Hepatocyte (in vitro differentiated cells): ENCODE measurements around the gene SLC26A4. TPM values are rescaled to one million over a fixed set of nuclear protein-coding genes. Genes with fewer than 3 reads are reported as not detected.

Source experiments
- DNase-seq: peaks from one replicate; pipeline ENCODE4 v3.0.0-alpha.2; 2016; ENCODE audit warnings: low spot score
- H2AFZ ChIP-seq: fragments of 200-600 bp; sonication (generic); 2 replicates; pipeline ENCODE4 v1.6.0; 2016; ENCODE audit warnings: antibody characterized with exemption, mild to moderate bottlenecking
- H3K27ac ChIP-seq: fragments of 200-600 bp; sonication (generic); 2 replicates; pipeline ENCODE4 v1.5.1; 2016; ENCODE audit warnings: mild to moderate bottlenecking
- H3K27me3 ChIP-seq: fragments of 200-600 bp; sonication (generic); 2 replicates; pipeline ENCODE4 v1.6.1; 2016
- H3K36me3 ChIP-seq: fragments of 200-600 bp; sonication (generic); replicated peaks from 2 replicates; pipeline ENCODE4 v1.5.1; 2016; ENCODE audit warnings: low read depth; ENCODE audit not compliant: insufficient read depth
- H3K4me1 ChIP-seq: fragments of 200-600 bp; sonication (generic); 2 replicates; pipeline ENCODE4 v1.5.1; 2016; ENCODE audit warnings: mild to moderate bottlenecking, moderate library complexity; ENCODE audit not compliant: insufficient read depth
- H3K4me2 ChIP-seq: fragments of 200-600 bp; sonication (generic); 2 replicates; pipeline ENCODE4 v1.6.0; 2016
- H3K4me3 ChIP-seq: fragments of 200-600 bp; sonication (generic); 2 replicates; pipeline ENCODE4 v1.5.1; 2016; ENCODE audit warnings: mild to moderate bottlenecking
- H3K79me2 ChIP-seq: fragments of 200-600 bp; sonication (generic); 2 replicates; pipeline ENCODE4 v1.6.0; 2017; ENCODE audit warnings: mild to moderate bottlenecking
- H3K9me2 ChIP-seq: fragments of 200-600 bp; sonication (generic); replicated peaks from 2 replicates; pipeline ENCODE4 v1.6.0; 2017; ENCODE audit warnings: mild to moderate bottlenecking; ENCODE audit not compliant: insufficient read depth
- H3K9me3 ChIP-seq: fragments of 200-600 bp; sonication (generic); 2 replicates; pipeline ENCODE4 v1.5.1; 2016; ENCODE audit warnings: low read depth, mild to moderate bottlenecking
- H4K20me1 ChIP-seq: fragments of 200-600 bp; sonication (generic); 2 replicates; pipeline ENCODE4 v1.6.0; 2016; ENCODE audit warnings: mild to moderate bottlenecking; ENCODE audit not compliant: insufficient read depth, poor library complexity, severe bottlenecking
- EZH2 ChIP-seq: fragments of 200-600 bp; sonication (generic); IDR thresholded peaks from 2 replicates; pipeline ENCODE4 v1.6.1; 2016; ENCODE audit warnings: antibody characterized with exemption, mild to moderate bottlenecking, borderline replicate concordance
- EZH2phosphoT487 ChIP-seq: fragments of 200-600 bp; sonication (generic); IDR thresholded peaks from one replicate; pipeline ENCODE4 v1.6.1; 2018; ENCODE audit warnings: antibody characterized with exemption, mild to moderate bottlenecking, low read depth, moderate library complexity; ENCODE audit not compliant: unreplicated experiment, severe bottlenecking
- WGBS: methylation state at CpG from one replicate; pipeline ENCODE4 v1.1.6; 2016; ENCODE audit warnings: low lambda C conversion rate; ENCODE audit errors: missing lambda C conversion rate; 5-methylcytosine and 5-hydroxymethylcytosine counted together
- polyA plus RNA-seq: library from polyadenylated mRNA; unstranded; fragments of >200 nt; fragmentation: Nextera tagmentation; extraction: Ambion mirVana; gene quantifications from 2 replicates; pipeline ENCODE4 v1.2.1, GENCODE V29; 2016
- small RNA-seq: library from RNA; depleted of rRNA; stranded (forward); fragments of <200 nt; gene quantifications from one replicate; pipeline ENCODE3, GENCODE V24; 2014
- total RNA-seq: library from RNA; depleted of rRNA; stranded (reverse); fragments of >200 nt; gene quantifications from 2 replicates; pipeline ENCODE4 v1.2.3, GENCODE V29; 2014
- TF ChIP-seq, protein P1 (sequence below): fragments of 200-600 bp; sonication (generic); IDR thresholded peaks from 2 replicates; pipeline ENCODE4 v1.5.1; 2016; ENCODE audit warnings: antibody characterized with exemption, mild to moderate bottlenecking; ENCODE audit not compliant: poor library complexity

SLC26A4 gene
- total and polyA plus RNA-seq, 2 experiments from 2014 or later: 0.20 TPM; not detected in 1

DNA sequence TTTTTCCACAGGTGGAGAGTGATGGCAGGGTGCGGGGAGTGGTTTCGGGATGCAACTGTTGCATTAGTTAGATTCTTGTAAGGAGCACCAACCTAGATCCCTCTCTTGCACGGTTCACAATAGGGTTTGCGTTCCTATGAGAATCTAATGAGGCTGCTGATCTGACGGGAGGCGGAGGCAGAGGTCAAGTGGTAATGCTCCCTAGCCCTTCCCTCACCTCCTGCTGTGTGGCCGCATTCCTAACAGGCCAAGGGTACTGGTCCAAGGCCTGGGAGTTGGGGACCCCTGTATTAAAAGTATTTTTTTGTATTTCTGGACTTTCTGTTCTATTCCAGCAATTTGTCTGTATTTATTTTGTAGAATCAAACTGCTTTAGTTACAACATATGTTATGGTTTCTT lies 90.5 kb downstream of the SLC26A4 start:
- H3K27me3 ChIP-seq: no peaks in the 10 kb centered on the region
- TF ChIP-seq, protein P1, sequence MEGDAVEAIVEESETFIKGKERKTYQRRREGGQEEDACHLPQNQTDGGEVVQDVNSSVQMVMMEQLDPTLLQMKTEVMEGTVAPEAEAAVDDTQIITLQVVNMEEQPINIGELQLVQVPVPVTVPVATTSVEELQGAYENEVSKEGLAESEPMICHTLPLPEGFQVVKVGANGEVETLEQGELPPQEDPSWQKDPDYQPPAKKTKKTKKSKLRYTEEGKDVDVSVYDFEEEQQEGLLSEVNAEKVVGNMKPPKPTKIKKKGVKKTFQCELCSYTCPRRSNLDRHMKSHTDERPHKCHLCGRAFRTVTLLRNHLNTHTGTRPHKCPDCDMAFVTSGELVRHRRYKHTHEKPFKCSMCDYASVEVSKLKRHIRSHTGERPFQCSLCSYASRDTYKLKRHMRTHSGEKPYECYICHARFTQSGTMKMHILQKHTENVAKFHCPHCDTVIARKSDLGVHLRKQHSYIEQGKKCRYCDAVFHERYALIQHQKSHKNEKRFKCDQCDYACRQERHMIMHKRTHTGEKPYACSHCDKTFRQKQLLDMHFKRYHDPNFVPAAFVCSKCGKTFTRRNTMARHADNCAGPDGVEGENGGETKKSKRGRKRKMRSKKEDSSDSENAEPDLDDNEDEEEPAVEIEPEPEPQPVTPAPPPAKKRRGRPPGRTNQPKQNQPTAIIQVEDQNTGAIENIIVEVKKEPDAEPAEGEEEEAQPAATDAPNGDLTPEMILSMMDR: no peak
- TF ChIP-seq EZH2: no peak
- no peak for TF ChIP-seq EZH2phosphoT487
- H3K36me3 ChIP-seq: no peaks in the 10 kb centered on the region
- H4K20me1 ChIP-seq: peaks cover 11% of the 10 kb centered on the region
- WGBS: 98% methylated on average over 7 of the region's 7 CpGs
- H2AFZ ChIP-seq: no peak overlapping the region
- H3K9me3 ChIP-seq: no peaks in the 10 kb centered on the region
- H3K9me2 ChIP-seq: no peaks in the 10 kb centered on the region
- H3K79me2 ChIP-seq: peaks cover 46% of the 10 kb centered on the region
- no peak overlapping the region for H3K4me3 ChIP-seq
- DNase-seq: no peak
- no peaks in the 10 kb centered on the region for H3K4me1 ChIP-seq
- H3K4me2 ChIP-seq: no peak overlapping the region
- H3K27ac ChIP-seq: no peak overlapping the region

- Histone ChIP-seq H3K9me2 (no peaks in the 10 kb centered on the region), H2AFZ (no peak overlapping the region), H3K9me3 (no peaks in the 10 kb centered on the region), H3K36me3 (no peaks in the 10 kb centered on the region), H3K27ac (no peak overlapping the region), H4K20me1 (no peaks in the 10 kb centered on the region), H3K4me1 (no peaks in the 10 kb centered on the region), H3K4me3 (no peak overlapping the region), H3K79me2 (peaks cover 10% of the 10 kb centered on the region), H3K27me3 (no peaks in the 10 kb centered on the region), H3K4me2 (no peak overlapping the region)
- no peak for TF ChIP-seq EZH2phosphoT487
- no peak for TF ChIP-seq EZH2
- TF ChIP-seq, protein P1: no peak
- 100% methylated on average over 2 of the region's 2 CpGs for WGBS
- no peak for DNase-seq
These were observed 94.0 kb downstream of the SLC26A4 start for GRCh38 chr7:107754642-107755041.

GRCh38 chr7:107758667-107759066 lies 98.0 kb downstream of the SLC26A4 start:
- Histone ChIP-seq H3K9me2 (no peaks in the 10 kb centered on the region), H3K36me3 (no peaks in the 10 kb centered on the region), H3K27me3 (no peaks in the 10 kb centered on the region), H3K27ac (no peak overlapping the region), H3K4me2 (no peak overlapping the region), H3K79me2 (no peaks in the 10 kb centered on the region), H3K4me3 (no peak overlapping the region), H4K20me1 (no peaks in the 10 kb centered on the region), H3K4me1 (no peaks in the 10 kb centered on the region), H2AFZ (no peak overlapping the region), H3K9me3 (no peaks in the 10 kb centered on the region)
- no peak for DNase-seq
- whole genome bisulfite sequencing: 100% methylated on average over 1 of the region's 1 CpG
- no peak for TF ChIP-seq EZH2
- no peak for TF ChIP-seq EZH2phosphoT487

DNA sequence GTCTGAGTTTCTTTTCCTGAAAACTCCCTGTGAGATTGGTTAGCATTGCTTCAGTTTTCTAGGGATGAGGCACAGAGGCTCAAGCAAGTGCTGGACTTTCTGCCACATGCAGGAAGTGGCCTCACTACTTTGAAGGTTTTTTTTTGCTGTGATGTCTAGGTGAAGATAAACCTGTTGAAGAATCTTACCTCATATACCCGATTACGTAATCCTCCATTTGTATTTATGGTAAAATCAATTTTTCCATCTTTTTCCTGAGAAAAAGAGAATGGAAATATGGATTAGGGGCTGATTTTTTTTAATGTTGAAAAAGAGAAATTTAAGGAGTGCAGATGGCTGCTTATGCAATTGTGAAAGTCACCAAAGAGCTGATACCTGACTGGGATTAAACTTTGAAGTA lies 106.8 kb downstream of the SLC26A4 start:
- WGBS: 96% methylated on average over 2 of the region's 2 CpGs
- H3K27ac ChIP-seq: no peak overlapping the region
- H4K20me1 ChIP-seq: no peaks in the 10 kb centered on the region
- H3K9me2 ChIP-seq: no peaks in the 10 kb centered on the region
- no peaks in the 10 kb centered on the region for H3K79me2 ChIP-seq
- no peaks in the 10 kb centered on the region for H3K9me3 ChIP-seq
- no peak overlapping the region for H3K4me3 ChIP-seq
- H2AFZ ChIP-seq: no peak overlapping the region
- TF ChIP-seq EZH2 (no peak), EZH2phosphoT487 (no peak)
- TF ChIP-seq, protein P1: no peak
- H3K27me3 ChIP-seq: no peaks in the 10 kb centered on the region
- no peaks in the 10 kb centered on the region for H3K36me3 ChIP-seq
- DNase-seq: no peak
- H3K4me1 ChIP-seq: no peaks in the 10 kb centered on the region
- H3K4me2 ChIP-seq: no peak overlapping the region

Small RNAs within 50 kb of the gene (small RNA-seq; reads per million reads assigned to genes)
- not detected for gene BANF1P5

Other genes with a start within 250 kb of the SLC26A4 start
- gene GPR22, start 190.8 kb upstream of the SLC26A4 start, total RNA-seq: 0.07 and 0.08 TPM in 2 replicates
- 0.27 and 0.39 TPM in 2 replicates for gene GPR22, start 190.8 kb upstream of the SLC26A4 start, polyA plus RNA-seq
- 53.5 and 82.2 TPM in 2 replicates for gene COG5, start 96.9 kb upstream of the SLC26A4 start, total RNA-seq
- 12.7 and 15.8 TPM in 2 replicates for gene COG5, start 96.9 kb upstream of the SLC26A4 start, polyA plus RNA-seq
- 12.5 and 14.2 TPM in 2 replicates for gene DUS4L, start 96.9 kb upstream of the SLC26A4 start, total RNA-seq
- gene DUS4L, start 96.9 kb upstream of the SLC26A4 start, polyA plus RNA-seq: 5.4 and 6.3 TPM in 2 replicates
- gene BCAP29, start 80.6 kb upstream of the SLC26A4 start, total RNA-seq: 54.2 and 76.6 TPM in 2 replicates
- 27.5 and 35.1 TPM in 2 replicates for gene BCAP29, start 80.6 kb upstream of the SLC26A4 start, polyA plus RNA-seq
- 17.3 and 18.6 TPM in 2 replicates for gene CBLL1, start 83.3 kb downstream of the SLC26A4 start, total RNA-seq
- gene CBLL1, start 83.3 kb downstream of the SLC26A4 start, polyA plus RNA-seq: 12.5 and 15.2 TPM in 2 replicates
- 14.2 and 18.1 TPM in 2 replicates for gene SLC26A3, start 142.4 kb downstream of the SLC26A4 start, total RNA-seq
- gene SLC26A3, start 142.4 kb downstream of the SLC26A4 start, polyA plus RNA-seq: 4.2 and 8.1 TPM in 2 replicates
- 125 and 129 TPM in 2 replicates for gene DLD, start 230.4 kb downstream of the SLC26A4 start, total RNA-seq
- gene DLD, start 230.4 kb downstream of the SLC26A4 start, polyA plus RNA-seq: 84.9 and 96.0 TPM in 2 replicates